Measurements from ENCODE around the gene LRRC7. TPM values are rescaled to one million over a fixed set of nuclear protein-coding genes. Genes with fewer than 3 reads are reported as not detected.

Gene LRRC7
- total and polyA plus RNA-seq, 2 of the 8 experiments (the other 6 are each of a cell fraction or from before 2014, with no cell fraction given), result 0.03 to 0.17 TPM

DNA sequence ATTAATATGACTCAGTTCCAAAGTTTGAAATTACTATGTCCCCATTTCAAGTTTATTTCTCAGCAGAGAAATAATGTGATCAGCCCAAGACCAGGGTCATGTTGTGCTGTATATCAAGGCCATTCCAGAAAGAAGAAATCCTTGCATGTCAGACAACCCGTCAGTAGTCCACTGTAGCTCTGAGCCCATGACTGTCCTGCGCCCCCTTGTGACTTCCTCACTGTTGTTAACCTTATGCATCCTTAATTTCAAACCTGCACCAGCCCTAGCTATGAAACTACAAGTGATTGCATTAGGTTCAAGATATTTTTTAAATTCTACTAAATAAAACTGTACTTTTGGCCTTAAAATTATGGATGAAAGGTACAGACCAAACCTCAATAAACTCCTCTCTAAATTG lies 133.0 kb downstream of the LRRC7 start:
- WGBS, 2 experiments (ENCODE audit: extremely low coverage in 1 of 2, insufficient coverage in 1 of 2, insufficient read length in 1 of 2, insufficient replicate concordance in 2 of 2, low coverage in 1 of 2, low lambda C conversion rate in 2 of 2, missing lambda C conversion rate in 1 of 2), result 26% methylated on average over 2 of the region's 2 CpGs; no CpG with 5 or more reads in 1 of the 2 experiments
- Histone ChIP-seq H3K36me3 (ENCODE audit: control insufficient read depth in 2 of 4, insufficient read depth in 4 of 4, low read length in 3 of 4) (no peaks in the 10 kb centered on the region), H3K23me2 (ENCODE audit: low read depth, low read length) (no peaks in the 10 kb centered on the region), H3K14ac (ENCODE audit: insufficient read length) (no peak overlapping the region), H4K91ac (replicated peaks; ENCODE audit: insufficient read length, low read length) (no peak overlapping the region), H3K9ac (replicated peaks in 1 of 4; ENCODE audit: extremely low read depth in 1 of 4, low read depth in 3 of 4, low read length in 3 of 4) (no peak overlapping the region), H3K4me3 (ENCODE audit: extremely low read depth in 1 of 4, insufficient read depth in 2 of 4, low read depth in 3 of 4, low read length in 4 of 4) (no peak overlapping the region), H3K27ac (ENCODE audit: low read depth, low read length) (no peak overlapping the region), H2BK15ac (ENCODE audit: low read length) (no peak overlapping the region), H3K27me3 (replicated peaks in 1 of 4; ENCODE audit: control insufficient read depth in 3 of 4, extremely low read depth in 1 of 4, insufficient read depth in 3 of 4, low read length in 3 of 4) (no peaks in the 10 kb centered on the region), H3K56ac (replicated peaks; ENCODE audit: insufficient read length, low read depth, low read length) (no peak overlapping the region), H2BK20ac (ENCODE audit: low read length) (no peak overlapping the region), H2BK5ac (ENCODE audit: low read depth, low read length) (no peak overlapping the region), H4K20me1 (replicated peaks in 1 of 2; ENCODE audit: control insufficient read depth in 1 of 2, insufficient read depth in 2 of 2, low read length in 2 of 2) (no peaks in the 10 kb centered on the region), H3K4me1 (replicated peaks in 1 of 4; ENCODE audit: control insufficient read depth in 3 of 4, insufficient read depth in 4 of 4, low read length in 3 of 4) (no peaks in the 10 kb centered on the region), H2AFZ (ENCODE audit: low read length) (no peak overlapping the region), H3K79me2 (ENCODE audit: control insufficient read depth in 1 of 2, insufficient read depth in 2 of 2, low read length in 2 of 2) (no peaks in the 10 kb centered on the region), H3K9me3 (ENCODE audit: insufficient read depth in 2 of 2, low read depth in 1 of 2, low read length in 1 of 2) (peaks cover 4% of the 10 kb centered on the region in 2 experiments; a peak in 1 of 4 replicates), H2BK120ac (replicated peaks; ENCODE audit: low read depth, low read length) (no peak overlapping the region), H3K79me1 (ENCODE audit: low read depth, low read length) (no peaks in the 10 kb centered on the region), H3K18ac (ENCODE audit: extremely low read depth, low read length) (no peak overlapping the region), H3K4ac (replicated peaks; ENCODE audit: insufficient read length, low read depth, low read length) (no peak overlapping the region), H2AK5ac (ENCODE audit: low read depth, low read length) (no peak overlapping the region), H4K8ac (ENCODE audit: extremely low read depth, insufficient read depth, low read length) (no peak overlapping the region), H3K4me2 (ENCODE audit: insufficient read depth in 1 of 2, low read depth in 2 of 2, low read length in 2 of 2) (no peak overlapping the region), H2BK12ac (ENCODE audit: low read depth, low read length) (no peak overlapping the region), H3K23ac (ENCODE audit: insufficient read length) (no peak overlapping the region), H4K5ac (ENCODE audit: insufficient read length, low read depth, low read length) (no peak overlapping the region)
- ChIA-PET CTCF (ENCODE audit: partially characterized antibody) (interaction anchor here (0.6 to 4.2 kb wide), 13 partner anchors 8 to 983 kb away, joined by 3 to 34 read pairs (median 3); partner anchors contain the start of gene LRRC7), POLR2A (ENCODE audit: partially characterized antibody) (no interaction called here)
- FAIRE-seq (peak; percentile 68), DNase-seq (ENCODE audit: low read depth in 1 of 2, low spot score in 2 of 2) (peak; percentile 2 to 58)
- TF ChIP-seq SRF (IDR thresholded peaks at IDR 0.05; ENCODE audit: low read depth, low read length), result no peak
- peak; percentile 83 to 84 for TF ChIP-seq RAD21 (IDR thresholded peaks at IDR 0.05 in 1 of 2, conservative IDR thresholded peaks at IDR 0.05 in 1 of 2; ENCODE audit: low read depth in 2 of 2, low read length in 2 of 2)
- TF ChIP-seq, protein P1, sequence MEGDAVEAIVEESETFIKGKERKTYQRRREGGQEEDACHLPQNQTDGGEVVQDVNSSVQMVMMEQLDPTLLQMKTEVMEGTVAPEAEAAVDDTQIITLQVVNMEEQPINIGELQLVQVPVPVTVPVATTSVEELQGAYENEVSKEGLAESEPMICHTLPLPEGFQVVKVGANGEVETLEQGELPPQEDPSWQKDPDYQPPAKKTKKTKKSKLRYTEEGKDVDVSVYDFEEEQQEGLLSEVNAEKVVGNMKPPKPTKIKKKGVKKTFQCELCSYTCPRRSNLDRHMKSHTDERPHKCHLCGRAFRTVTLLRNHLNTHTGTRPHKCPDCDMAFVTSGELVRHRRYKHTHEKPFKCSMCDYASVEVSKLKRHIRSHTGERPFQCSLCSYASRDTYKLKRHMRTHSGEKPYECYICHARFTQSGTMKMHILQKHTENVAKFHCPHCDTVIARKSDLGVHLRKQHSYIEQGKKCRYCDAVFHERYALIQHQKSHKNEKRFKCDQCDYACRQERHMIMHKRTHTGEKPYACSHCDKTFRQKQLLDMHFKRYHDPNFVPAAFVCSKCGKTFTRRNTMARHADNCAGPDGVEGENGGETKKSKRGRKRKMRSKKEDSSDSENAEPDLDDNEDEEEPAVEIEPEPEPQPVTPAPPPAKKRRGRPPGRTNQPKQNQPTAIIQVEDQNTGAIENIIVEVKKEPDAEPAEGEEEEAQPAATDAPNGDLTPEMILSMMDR (IDR thresholded peaks at IDR 0.05; ENCODE audit: control extremely low read depth in 1 of 3, insufficient read depth in 1 of 3, low read depth in 1 of 3, low read length in 3 of 3), result peak; percentile 61 to 74 (median 67)
